DMS 273 (cell line): ENCODE results near the gene NUPR2.
"Not testable (repeated sequence)": the region's sequence is repeated elsewhere in the genome, so short reads cannot be mapped to it uniquely, and the experiment has no call there.

ENCODE experiments used
- DNase-seq: peaks from one replicate; lab custom pipeline; 2025; ENCODE audit not compliant: unreplicated experiment; lab: John Stamatoyannopoulos, UW

Gene NUPR2

DNA sequence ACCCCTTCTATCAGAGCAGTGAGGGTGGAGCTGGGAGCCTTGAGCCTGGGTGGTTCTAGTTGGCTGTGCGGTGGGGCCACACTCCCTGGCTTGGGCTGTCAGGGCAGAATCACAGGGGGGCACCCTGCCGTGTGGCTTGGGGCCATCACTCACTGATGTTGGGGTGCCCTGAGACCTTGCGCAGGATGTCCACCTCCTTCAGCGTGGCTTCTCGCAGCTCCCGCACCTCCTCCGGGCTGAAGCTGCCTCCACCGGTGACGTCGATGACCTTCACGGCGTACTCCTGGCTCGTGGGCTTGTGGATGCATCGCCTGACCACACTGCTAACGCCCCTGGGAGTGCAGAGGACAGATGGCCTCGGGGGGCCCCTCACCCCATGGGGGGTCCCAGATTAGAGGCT is 28.8 kb downstream of the NUPR2 start:
- no peak for DNase-seq

DNA sequence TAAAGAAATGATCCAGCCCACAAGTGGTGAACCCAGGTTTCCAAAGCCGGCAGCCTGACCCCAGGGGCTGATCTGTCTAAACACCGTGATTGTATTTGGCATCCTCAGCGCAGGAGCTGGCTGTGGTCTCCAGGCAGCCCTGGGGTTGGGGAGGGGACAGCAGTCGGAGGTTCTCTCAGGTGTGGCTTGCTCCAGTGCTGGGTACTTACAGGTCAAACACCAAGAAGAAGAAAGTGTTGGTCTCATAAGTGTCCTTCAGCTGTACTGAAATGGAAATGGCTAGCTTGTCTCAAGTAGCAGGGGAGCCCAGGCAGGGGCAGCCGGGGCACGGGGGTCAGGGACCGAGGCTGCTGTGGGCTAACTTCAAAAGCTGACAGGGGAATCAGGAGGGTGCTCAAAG is 29.5 kb downstream of the NUPR2 start:
- no peak for DNase-seq

DNA sequence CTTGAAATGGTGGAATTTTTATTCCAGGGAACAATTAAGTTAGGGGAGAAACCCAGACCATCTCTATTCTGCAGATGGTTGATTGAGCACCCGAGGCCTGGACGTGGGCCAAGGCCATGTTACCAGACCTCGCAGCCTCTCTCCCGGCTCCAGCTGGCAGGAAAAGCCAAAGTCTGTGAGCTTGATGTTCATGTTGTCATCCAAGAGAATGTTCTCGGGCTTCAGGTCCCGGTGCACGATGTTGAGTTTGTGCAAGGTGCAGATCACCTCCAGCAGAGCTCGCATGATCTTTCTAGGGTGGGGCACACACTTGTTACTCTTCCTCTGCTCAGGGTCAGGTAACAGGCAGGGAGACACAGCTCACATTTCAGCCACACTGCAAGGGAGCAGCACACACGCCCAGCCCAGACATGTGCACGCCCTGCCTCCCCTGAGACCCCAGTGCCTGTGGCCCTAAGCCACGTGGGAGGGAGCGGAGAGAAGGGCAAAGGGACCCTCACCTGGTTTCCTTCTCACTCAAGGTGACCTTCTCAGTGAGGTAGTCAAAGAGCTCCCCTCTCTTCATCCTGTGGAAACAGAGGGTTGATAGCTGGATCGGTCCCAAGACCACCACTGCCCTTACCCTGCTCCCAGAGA is 32.9 kb downstream of the NUPR2 start:
- peak; percentile 95 for DNase-seq

DNA sequence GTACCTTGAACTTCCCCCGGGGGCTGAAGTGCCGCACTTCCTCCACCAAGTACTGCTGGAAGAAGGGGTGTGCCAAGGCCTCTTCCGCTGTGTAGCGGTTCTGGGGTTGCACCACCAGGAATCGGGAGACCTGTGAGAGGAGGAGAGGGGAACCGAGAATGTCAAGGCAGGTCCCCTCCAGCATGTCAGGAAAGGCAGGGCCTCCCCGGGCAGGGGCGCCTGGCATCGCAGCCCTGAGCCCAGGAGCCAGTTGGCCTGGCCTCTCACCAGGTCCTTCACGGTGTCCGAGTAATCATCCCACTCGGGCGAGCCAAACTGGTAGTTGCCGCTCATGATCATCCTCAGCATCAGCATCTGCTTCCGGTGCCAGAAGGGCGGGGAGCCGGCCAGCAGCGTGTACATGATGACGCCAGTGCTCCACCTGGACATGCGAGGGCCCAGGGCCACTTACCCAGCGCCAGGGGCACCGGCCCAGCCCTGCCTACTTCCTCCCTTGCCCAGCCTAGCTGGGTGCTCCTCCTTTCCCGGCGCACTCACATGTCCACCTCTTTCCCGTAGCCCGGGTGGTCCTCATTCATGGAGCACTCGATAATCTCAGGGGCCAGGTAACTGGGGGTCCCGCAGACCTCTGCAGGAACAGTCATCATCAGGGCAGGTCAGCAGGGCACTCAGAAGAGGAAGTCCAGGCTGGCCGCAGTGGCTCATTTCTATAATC is 34.4 kb downstream of the NUPR2 start:
- DNase-seq = no peak

DNA sequence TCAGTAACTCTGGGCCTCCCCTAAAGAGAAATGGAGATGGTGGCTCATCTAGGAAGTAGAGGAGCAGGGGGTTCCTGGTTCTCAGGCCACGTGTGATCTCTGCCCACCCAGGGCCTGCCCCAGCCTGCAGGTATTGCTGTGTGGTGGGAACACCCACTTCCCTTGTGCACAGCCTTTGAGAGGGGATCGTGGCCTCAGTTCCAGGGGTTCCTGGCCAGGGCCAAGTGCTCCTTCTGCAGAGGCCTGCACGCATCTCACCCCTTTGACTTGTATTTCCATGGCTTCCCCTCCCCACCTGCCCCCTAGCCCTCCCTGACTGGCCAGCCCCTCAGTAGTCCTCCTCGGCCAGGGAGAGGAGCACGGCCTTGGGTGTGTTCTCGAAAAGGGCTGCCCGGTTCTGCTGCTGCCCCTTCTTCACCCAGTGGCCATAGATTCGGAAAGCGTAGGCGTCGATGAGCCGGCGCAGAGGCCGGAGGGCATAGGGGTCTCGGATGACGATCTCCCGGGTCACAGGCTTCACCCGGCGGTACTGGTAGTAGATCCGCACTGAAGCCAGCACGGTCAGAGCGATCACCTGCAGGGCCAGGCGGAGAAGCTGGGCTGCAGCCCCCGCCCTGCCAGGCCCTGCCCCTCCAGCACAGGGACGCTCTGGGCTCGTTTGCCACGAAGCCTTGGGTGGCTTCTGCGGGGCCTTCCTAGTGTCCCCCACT is 35.3 kb downstream of the NUPR2 start:
- not testable (repeated sequence) for DNase-seq

DNA sequence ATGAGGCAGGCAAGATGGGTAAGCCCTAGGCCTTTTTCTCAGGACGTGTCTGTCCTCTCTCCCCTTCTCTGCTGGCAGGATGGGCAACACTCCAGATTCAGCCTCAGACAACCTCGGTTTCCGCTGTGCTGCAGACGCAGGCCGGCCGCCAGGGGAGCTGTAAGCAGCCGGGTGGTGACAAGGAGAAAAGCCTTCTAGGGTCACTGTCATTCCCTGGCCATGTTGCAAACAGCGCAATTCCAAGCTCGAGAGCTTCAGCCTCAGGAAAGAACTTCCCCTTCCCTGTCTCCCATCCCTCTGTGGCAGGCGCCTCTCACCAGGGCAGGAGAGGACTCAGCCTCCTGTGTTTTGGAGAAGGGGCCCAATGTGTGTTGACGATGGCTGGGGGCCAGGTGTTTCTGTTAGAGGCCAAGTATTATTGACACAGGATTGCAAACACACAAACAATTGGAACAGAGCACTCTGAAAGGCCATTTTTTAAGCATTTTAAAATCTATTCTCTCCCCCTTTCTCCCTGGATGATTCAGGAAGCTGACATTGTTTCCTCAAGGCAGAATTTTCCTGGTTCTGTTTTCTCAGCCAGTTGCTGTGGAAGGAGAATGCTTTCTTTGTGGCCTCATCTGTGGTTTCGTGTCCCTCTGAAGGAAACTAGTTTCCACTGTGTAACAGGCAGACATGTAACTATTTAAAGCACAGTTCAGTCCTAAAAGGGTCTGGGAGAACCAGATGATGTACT is 36.6 kb downstream of the NUPR2 start:
- DNase-seq = peak; percentile 88

DNA sequence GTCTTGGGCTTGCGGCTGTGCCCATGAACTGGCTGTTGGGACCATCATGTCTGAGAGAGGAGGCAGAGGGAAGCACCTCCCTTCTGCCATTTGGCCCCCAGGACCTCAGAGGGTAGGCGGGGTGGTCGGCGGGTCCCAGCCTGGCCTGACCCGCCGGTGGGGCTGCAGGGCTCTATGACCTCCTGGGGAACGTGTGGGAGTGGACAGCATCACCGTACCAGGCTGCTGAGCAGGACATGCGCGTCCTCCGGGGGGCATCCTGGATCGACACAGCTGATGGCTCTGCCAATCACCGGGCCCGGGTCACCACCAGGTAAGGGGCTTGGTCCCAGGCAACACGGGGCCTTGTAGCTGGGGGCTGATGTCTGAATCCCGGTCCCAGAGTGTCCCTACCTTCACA is 38.0 kb downstream of the NUPR2 start:
- DNase-seq = no peak

DNA sequence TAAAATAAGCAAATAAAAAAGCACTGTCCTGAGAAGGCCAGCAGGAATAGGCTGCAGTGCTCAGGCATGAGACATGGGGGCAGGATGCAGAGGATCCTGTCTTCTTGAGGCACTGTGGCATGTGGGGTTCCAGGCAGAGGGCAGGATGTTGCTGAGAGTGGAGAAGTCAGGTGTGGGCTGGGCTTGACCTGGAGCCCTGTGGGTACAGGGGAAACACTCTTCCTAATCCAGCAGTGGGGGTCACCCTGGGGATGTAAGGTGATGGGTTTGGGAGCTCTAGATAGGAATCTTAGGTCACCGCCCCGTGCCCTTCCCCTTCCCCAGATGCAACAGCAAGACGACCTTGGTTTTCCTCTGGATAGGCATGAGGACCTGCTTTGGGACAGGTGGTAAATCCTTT is 38.5 kb downstream of the NUPR2 start:
- no peak for DNase-seq

DNA sequence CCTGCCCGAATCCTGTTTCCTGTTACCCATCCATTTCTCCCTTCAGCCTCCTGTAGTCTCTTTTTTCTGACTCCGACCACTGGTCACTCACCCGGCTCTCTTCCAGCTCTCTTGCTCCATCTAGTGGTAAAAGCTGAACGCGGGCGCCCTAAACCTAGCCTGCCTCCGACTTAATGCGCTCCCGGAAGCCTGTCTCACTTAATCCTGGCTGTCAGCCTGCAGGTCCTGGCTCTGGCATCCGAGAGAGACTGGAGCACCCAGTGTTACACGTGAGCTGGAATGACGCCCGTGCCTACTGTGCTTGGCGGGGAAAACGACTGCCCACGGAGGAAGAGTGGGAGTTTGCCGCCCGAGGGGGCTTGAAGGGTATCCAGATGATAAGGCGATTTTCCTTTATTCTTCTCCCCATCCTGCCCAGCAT is 41.8 kb downstream of the NUPR2 start:
- DNase-seq = peak; percentile 89

DNA sequence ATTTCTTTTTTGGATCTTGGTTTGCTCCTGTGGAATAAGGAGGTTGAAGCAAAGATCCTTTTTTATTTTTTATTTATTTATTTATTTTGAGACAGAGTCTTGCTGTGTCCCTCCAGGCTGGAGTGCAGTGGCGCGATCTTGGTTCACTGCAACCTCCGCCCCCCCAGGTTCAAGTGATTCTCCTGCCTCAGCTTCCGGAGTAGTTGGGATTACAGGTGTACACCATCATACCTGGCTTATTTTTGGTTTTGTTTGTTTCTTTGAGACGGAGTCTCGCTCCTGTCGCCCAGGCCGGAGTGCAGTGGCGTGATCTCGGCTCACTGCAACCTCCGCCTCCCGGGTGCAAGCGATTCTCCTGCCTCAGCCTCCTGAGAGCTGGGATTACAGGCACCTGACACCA is 49.8 kb downstream of the NUPR2 start:
- DNase-seq = not testable (repeated sequence)
